GM12801 (cell line): ENCODE data around the gene SULF2.

Experiments used
- CTCF ChIP-seq: IDR thresholded peaks from one replicate; pipeline ENCODE4 v1.5.1; 2011; ENCODE audit warnings: control low read depth; ENCODE audit not compliant: insufficient read length; ENCODE audit errors: extremely low read depth

SULF2 gene

GRCh38 chr20:47789081-47789763, 3.9 kb upstream of the SULF2 start:
- no peak for TF ChIP-seq CTCF

GRCh38 chr20:47788741-47789080, 3.4 kb upstream of the SULF2 start:
- TF ChIP-seq CTCF = no peak

GRCh38 chr20:47786765-47787107, 1.5 kb upstream of the SULF2 start:
- TF ChIP-seq CTCF = no peak

GRCh38 chr20:47785854-47786764, 828 bp upstream of the SULF2 start:
- no peak for TF ChIP-seq CTCF

- TF ChIP-seq CTCF = no peak
These were observed 526 bp downstream of the SULF2 start for GRCh38 chr20:47784599-47785310.

- TF ChIP-seq CTCF = no peak
These were observed 1.3 kb downstream of the SULF2 start for GRCh38 chr20:47783828-47784598.
